IMR-90 (cell line): ENCODE results near the gene DONSON. TPM values are rescaled to one million over a fixed set of nuclear protein-coding genes. Genes with fewer than 3 reads are reported as not detected.
A peak's percentile ranks its signal among the peaks of the same experiment; 100 is the strongest.

ENCODE experiments used
- ATAC-seq: fragments of 200-7000 bp; cut with Tn5 transposase; 2 replicates; pipeline ENCODE4 v1.9.1; 2020; ENCODE audit warnings: low read depth, mild to moderate bottlenecking, moderate library complexity
- Bru-seq: library from RNA; stranded (reverse); fragments of 400-500 nt; gene quantifications from one replicate; lab custom pipeline; 2021; lab: Mats Ljungman, UMichigan
- BruChase-seq, 2 experiments: library from RNA; stranded (reverse); fragments of 400-500 nt; gene quantifications; one replicate each; lab custom pipeline; 2021; lab: Mats Ljungman, UMichigan
- BruUV-seq: library from RNA; stranded (reverse); fragments of 400-500 nt; replicated peaks from 2 replicates; lab custom pipeline; 2021; lab: Mats Ljungman, UMichigan
- CTCF ChIA-PET: fragments of 300-600 bp; formaldehyde crosslinking; extraction: SDS; loops from one replicate; lab custom pipeline; 2021; ENCODE audit warnings: antibody characterized with exemption; lab: Yijun Ruan, JAX
- POLR2A ChIA-PET: fragments of 300-600 bp; sonication (Branson Sonifier 250); formaldehyde crosslinking; loops from one replicate; lab custom pipeline; 2022; ENCODE audit warnings: antibody characterized with exemption; ENCODE audit not compliant: unreplicated experiment; lab: Charles Lee
- DNase-seq: peaks from one replicate; pipeline ENCODE4 v3.0.0; 2013
- H2AFZ ChIP-seq: replicated peaks from 2 replicates; pipeline ENCODE3; 2013; ENCODE audit warnings: low read length, mild to moderate bottlenecking; ENCODE audit not compliant: poor library complexity
- H2AK5ac ChIP-seq: 2 replicates; pipeline ENCODE4 v1.6.1; 2013; ENCODE audit warnings: low read depth, low read length, inconsistent platforms
- H2AK9ac ChIP-seq: replicated peaks from 2 replicates; pipeline ENCODE3; 2013; ENCODE audit warnings: mild to moderate bottlenecking, low read depth, low read length, moderate library complexity; ENCODE audit not compliant: poor library complexity
- H2BK120ac ChIP-seq: 2 replicates; pipeline ENCODE4 v1.6.1; 2013; ENCODE audit warnings: low read depth, low read length, inconsistent platforms
- H2BK15ac ChIP-seq: 3 replicates; pipeline ENCODE4 v1.6.1; 2013; ENCODE audit warnings: low read depth, low read length, inconsistent platforms
- H2BK20ac ChIP-seq: 2 replicates; pipeline ENCODE4 v1.6.1; 2013; ENCODE audit warnings: low read depth, mild to moderate bottlenecking, inconsistent platforms, low read length, moderate library complexity
- H2BK5ac ChIP-seq: 2 replicates; pipeline ENCODE4 v1.6.1; 2013; ENCODE audit warnings: mild to moderate bottlenecking, low read depth, low read length, inconsistent platforms; ENCODE audit not compliant: poor library complexity, severe bottlenecking
- H3K14ac ChIP-seq: replicated peaks from 2 replicates; pipeline ENCODE4 v1.6.1; 2013; ENCODE audit warnings: low read depth, low read length, inconsistent platforms
- H3K18ac ChIP-seq: 2 replicates; pipeline ENCODE4 v1.6.1; 2013; ENCODE audit warnings: low read depth, low read length, control low read depth
- H3K23ac ChIP-seq: 2 replicates; pipeline ENCODE4 v1.6.1; 2013; ENCODE audit warnings: low read depth, low read length, inconsistent platforms
- H3K27ac ChIP-seq: 2 replicates; pipeline ENCODE4 v1.5.1; 2013; ENCODE audit warnings: mild to moderate bottlenecking, control low read depth, low read length; ENCODE audit not compliant: insufficient read depth
- H3K27me3 ChIP-seq: 2 replicates; pipeline ENCODE4 v1.6.1; 2013; ENCODE audit warnings: low read length; ENCODE audit not compliant: control insufficient read depth, insufficient read depth
- H3K36me3 ChIP-seq: 2 replicates; pipeline ENCODE4 v1.6.1; 2013; ENCODE audit warnings: low read length, mixed read lengths; ENCODE audit not compliant: control insufficient read depth, insufficient read depth
- H3K4ac ChIP-seq: 2 replicates; pipeline ENCODE4 v1.6.1; 2013; ENCODE audit warnings: low read depth, low read length, inconsistent platforms
- H3K4me1 ChIP-seq: 2 replicates; pipeline ENCODE4 v1.6.1; 2013; ENCODE audit warnings: low read length, mixed read lengths; ENCODE audit not compliant: control insufficient read depth, insufficient read depth
- H3K4me2 ChIP-seq: 2 replicates; pipeline ENCODE4 v1.6.1; 2013; ENCODE audit warnings: low read depth, mild to moderate bottlenecking, control low read depth, low read length, moderate library complexity
- H3K4me3 ChIP-seq: 2 replicates; pipeline ENCODE4 v1.5.1; 2013; ENCODE audit warnings: low read depth, mild to moderate bottlenecking, control low read depth, low read length, moderate library complexity; ENCODE audit not compliant: insufficient read depth
- H3K56ac ChIP-seq: 2 replicates; pipeline ENCODE4 v1.6.1; 2013; ENCODE audit warnings: low read length, inconsistent platforms; ENCODE audit not compliant: insufficient read depth; ENCODE audit errors: extremely low read depth
- H3K79me1 ChIP-seq, 2 experiments: 2 replicates each; pipeline ENCODE4 v1.6.1; 2013; ENCODE audit warnings: low read length in 2 of 2, inconsistent platforms in 1 of 2, low read depth in 1 of 2
- H3K9ac ChIP-seq: 2 replicates; pipeline ENCODE4 v1.6.1; 2013; ENCODE audit warnings: low read depth, low read length, control low read depth
- H3K9me1 ChIP-seq: 2 replicates; pipeline ENCODE4 v1.6.1; 2013; ENCODE audit warnings: low read length, inconsistent platforms; ENCODE audit not compliant: insufficient read depth
- H3K9me3 ChIP-seq: 2 replicates; pipeline ENCODE4 v1.6.1; 2013; ENCODE audit warnings: low read length; ENCODE audit not compliant: control insufficient read depth, insufficient read depth
- H4K20me1 ChIP-seq: 2 replicates; pipeline ENCODE4 v1.6.1; 2013; ENCODE audit warnings: low read length, inconsistent platforms; ENCODE audit not compliant: insufficient read depth
- H4K5ac ChIP-seq: 2 replicates; pipeline ENCODE4 v1.6.1; 2013; ENCODE audit warnings: mild to moderate bottlenecking, low read depth, low read length, control low read depth
- H4K8ac ChIP-seq, 2 experiments: 2 replicates each; pipeline ENCODE4 v1.6.1; 2013; ENCODE audit warnings: low read depth in 2 of 2, low read length in 2 of 2, control low read depth in 1 of 2, inconsistent platforms in 1 of 2
- H4K91ac ChIP-seq: 2 replicates; pipeline ENCODE4 v1.6.1; 2013; ENCODE audit warnings: low read depth, low read length, inconsistent platforms; ENCODE audit not compliant: insufficient read depth
- CEBPB ChIP-seq: IDR thresholded peaks from 2 replicates; pipeline ENCODE4 v1.6.1; 2012; ENCODE audit warnings: low read depth, low read length, improper control_type of control experiment
- MAFK ChIP-seq: IDR thresholded peaks from 2 replicates; pipeline ENCODE4 v1.6.1; 2012; ENCODE audit warnings: low read depth, low read length, improper control_type of control experiment
- MAZ ChIP-seq: IDR thresholded peaks from 2 replicates; pipeline ENCODE4 v1.6.1; 2012; ENCODE audit warnings: low read depth, mild to moderate bottlenecking, low read length, improper control_type of control experiment, moderate library complexity, borderline replicate concordance
- MXI1 ChIP-seq: IDR thresholded peaks from 2 replicates; pipeline ENCODE4 v1.6.1; 2012; ENCODE audit warnings: low read depth, mild to moderate bottlenecking, low read length, moderate library complexity, borderline replicate concordance
- POLR2A ChIP-seq: IDR thresholded peaks from 2 replicates; pipeline ENCODE4 v1.6.1; 2012; ENCODE audit warnings: mild to moderate bottlenecking, low read depth, low read length
- RAD21 ChIP-seq: IDR thresholded peaks from 2 replicates; pipeline ENCODE4 v1.6.1; 2012; ENCODE audit warnings: low read length, improper control_type of control experiment
- WGBS, 2 experiments: methylation state at CpG; one replicate each; pipeline versions ENCODE4 v1.1.5 to v1.1.7; 2013; ENCODE audit warnings: missing lambda C conversion rate in 2 of 2; ENCODE audit not compliant: insufficient read length in 1 of 2; ENCODE audit errors: extremely low coverage in 2 of 2; 5-methylcytosine and 5-hydroxymethylcytosine counted together
- dilution Hi-C: fragments of 300-500 bp; cut with HindIII; formaldehyde crosslinking; loops from one replicate; pipeline ENCODE4 v1.14.3; 2018; ENCODE audit warnings: low sequenced_read_pairs; ENCODE audit not compliant: unreplicated experiment
- in situ Hi-C: fragments of 300-500 bp; cut with MboI; formaldehyde crosslinking; loops from 3 replicates; pipeline ENCODE4 v1.14.3; 2019; ENCODE audit warnings: low sequenced_read_pairs, inconsistent platforms, mixed read lengths
- intact Hi-C: fragments of 100-400 bp; cut with micrococcal nuclease; formaldehyde crosslinking; loops from 2 replicates; pipeline ENCODE4 v1.10.0; 2022
- long read RNA-seq: library from polyadenylated mRNA; unstranded; transcript quantifications from one replicate; pipeline ENCODE4 v2.0.0, GENCODE V29; 2021; ENCODE audit not compliant: unreplicated experiment
- polyA plus RNA-seq, 3 experiments: library from polyadenylated mRNA; depleted of rRNA; stranded (reverse); fragments of >200 nt; gene quantifications; 2 replicates each; pipeline ENCODE4 v1.2.3, GENCODE V29; 2012; ENCODE audit warnings: low replicate concordance in 1 of 3
- total RNA-seq: library from RNA; depleted of rRNA; stranded (reverse); fragments of >200 nt; gene quantifications from 2 replicates; pipeline ENCODE4 v1.2.3, GENCODE V29; 2012; rRNA removed

DONSON gene, protein sequence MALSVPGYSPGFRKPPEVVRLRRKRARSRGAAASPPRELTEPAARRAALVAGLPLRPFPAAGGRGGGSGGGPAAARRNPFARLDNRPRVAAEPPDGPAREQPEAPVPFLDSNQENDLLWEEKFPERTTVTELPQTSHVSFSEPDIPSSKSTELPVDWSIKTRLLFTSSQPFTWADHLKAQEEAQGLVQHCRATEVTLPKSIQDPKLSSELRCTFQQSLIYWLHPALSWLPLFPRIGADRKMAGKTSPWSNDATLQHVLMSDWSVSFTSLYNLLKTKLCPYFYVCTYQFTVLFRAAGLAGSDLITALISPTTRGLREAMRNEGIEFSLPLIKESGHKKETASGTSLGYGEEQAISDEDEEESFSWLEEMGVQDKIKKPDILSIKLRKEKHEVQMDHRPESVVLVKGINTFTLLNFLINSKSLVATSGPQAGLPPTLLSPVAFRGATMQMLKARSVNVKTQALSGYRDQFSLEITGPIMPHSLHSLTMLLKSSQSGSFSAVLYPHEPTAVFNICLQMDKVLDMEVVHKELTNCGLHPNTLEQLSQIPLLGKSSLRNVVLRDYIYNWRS
- total RNA-seq (14.3 and 16.7 TPM in 2 replicates), polyA plus RNA-seq (2012; rRNA removed) (16.6 and 17.2 TPM in 2 replicates), Bru-seq, nascent RNA (percentile 69 among the genes with signal in this experiment), BruChase-seq, experiment 1, labeled RNA remaining after a 6-hour chase (percentile 80 among the genes with signal in this experiment), BruChase-seq, experiment 2, labeled RNA remaining after a 2-hour chase (percentile 73 among the genes with signal in this experiment)
- 4.2 and 5.7 TPM in 2 replicates for polyA plus RNA-seq (2012; cell fraction: cytosol; rRNA removed)
- 7.1 and 32.4 TPM in 2 replicates for polyA plus RNA-seq (2012; cell fraction: nucleus; rRNA removed; ENCODE audit: low replicate concordance)
- long read RNA-seq, transcript DONSON-201 (10 exons, 2,170 nt) = major isoform, 13 of 17 reads
- long read RNA-seq, partial matches to known transcripts = 0 of 17 reads
- long read RNA-seq, other reads (novel, unspliced or antisense) = 4 of 17 reads

DNA sequence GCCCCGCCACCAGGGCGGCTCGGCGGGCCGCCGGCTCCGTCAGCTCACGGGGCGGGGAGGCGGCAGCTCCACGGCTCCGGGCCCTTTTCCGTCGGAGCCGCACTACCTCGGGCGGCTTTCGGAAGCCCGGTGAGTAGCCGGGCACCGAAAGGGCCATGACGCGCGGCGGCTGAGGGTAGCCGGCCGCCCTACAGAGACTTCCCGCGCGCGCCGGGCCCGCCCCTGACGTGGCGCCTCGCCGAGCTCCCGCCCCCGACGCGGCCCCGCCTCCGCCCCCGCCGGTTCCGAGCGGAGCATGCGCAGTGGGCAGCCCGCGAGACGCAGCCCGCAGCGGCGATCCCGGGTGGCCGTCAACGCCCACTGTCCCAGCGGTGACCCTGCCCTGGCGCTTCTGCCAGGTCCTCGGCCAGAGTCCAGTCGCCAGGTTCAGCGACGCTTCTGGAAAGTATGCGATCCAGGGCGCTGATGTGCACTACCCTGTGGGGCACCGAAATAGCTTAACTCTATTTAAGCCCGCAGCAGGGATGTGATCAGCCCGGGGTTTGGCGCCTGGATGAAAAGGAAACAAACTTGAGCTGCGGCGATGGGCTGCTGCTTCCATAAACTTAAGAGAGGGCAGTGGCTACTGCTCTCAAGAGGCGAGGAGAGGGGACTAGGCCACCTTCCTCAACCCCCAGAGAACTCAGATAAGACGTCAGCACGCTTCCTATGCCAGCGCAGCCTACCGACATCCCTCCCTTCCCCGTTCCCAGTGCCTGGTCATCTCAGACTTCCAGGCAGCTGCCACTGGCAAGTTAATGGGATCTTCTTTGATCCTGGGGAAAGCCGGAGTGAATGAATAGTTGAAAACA is at the start of gene DONSON:
Gene DONSON (minus strand): TSS at position 200 of the 851 bp plus-strand sequence. CDS start 43 bp downstream, at position 157.
- ATAC-seq (peak; percentile 93), DNase-seq (peak; percentile 73)
- in situ Hi-C loops = no loop called here
- peak within 1 kb of the TSS; percentile 70 for H2AK5ac ChIP-seq
- peak within 1 kb of the TSS; percentile 70 for H4K91ac ChIP-seq
- peak within 1 kb of the TSS; percentile 38 for H4K5ac ChIP-seq
- H3K4me1 ChIP-seq = peaks cover 2% of the 10 kb centered on the region; the same call in 1 of the 2 replicates
- H3K23ac ChIP-seq = peak within 1 kb of the TSS; percentile 81
- peak within 1 kb of the TSS; percentile 96 for H2AK9ac ChIP-seq
- H4K8ac ChIP-seq = peak within 1 kb of the TSS; percentile 41 to 82
- H3K14ac ChIP-seq = peak within 1 kb of the TSS; percentile 74
- H3K56ac ChIP-seq = peak within 1 kb of the TSS; percentile 90
- H3K36me3 ChIP-seq = peaks cover 2% of the 10 kb centered on the region; the same call in 1 of the 2 replicates
- peak within 1 kb of the TSS; percentile 85 for H3K4me3 ChIP-seq
- no peaks in the 10 kb centered on the region for H3K27me3 ChIP-seq
- dilution Hi-C loops = no loop called here
- TF ChIP-seq CEBPB (no peak), MAFK (no peak), MXI1 (peak; percentile 17; the same call in 1 of the 2 replicates), RAD21 (no peak), POLR2A (peak; percentile 87), MAZ (peak; percentile 60; the same call in 1 of the 2 replicates)
- H2BK5ac ChIP-seq = peak within 1 kb of the TSS; percentile 88
- H3K79me1 ChIP-seq = peaks cover 21 to 28% of the 10 kb centered on the region in 2 experiments
- H3K9me3 ChIP-seq = no peaks in the 10 kb centered on the region
- H4K20me1 ChIP-seq = no peaks in the 10 kb centered on the region; the same call in 1 of the 2 replicates
- H2AFZ ChIP-seq = peak within 1 kb of the TSS; percentile 99
- peak within 1 kb of the TSS; percentile 84 for H3K27ac ChIP-seq
- H2BK20ac ChIP-seq = no peak within 1 kb of the TSS
- H3K4me2 ChIP-seq = peak within 1 kb of the TSS; percentile 92
- 0% methylated on average over 41 of the region's 78 CpGs; no CpG with 5 or more reads in 1 of the 2 experiments for WGBS, 2 experiments
- H3K9me1 ChIP-seq = peaks cover 4% of the 10 kb centered on the region
- ChIA-PET CTCF (no interaction called here), POLR2A (interaction anchor here (1.8 kb wide), 1 partner anchor 11 kb away, joined by 4 read pairs; no protein-coding TSS in a partner anchor)
- intact Hi-C loops = no loop called here
- H3K4ac ChIP-seq = peak within 1 kb of the TSS; percentile 75
- H3K9ac ChIP-seq = peak within 1 kb of the TSS; percentile 94
- H2BK15ac ChIP-seq = no peak within 1 kb of the TSS; the same call in 2 of the 3 replicates
- peak within 1 kb of the TSS; percentile 49 for H2BK120ac ChIP-seq
- peak within 1 kb of the TSS; percentile 16 for H3K18ac ChIP-seq
- BruUV-seq = no TSS peak
